H1 (cell line): ENCODE measurements around the gene C5. TPM values are rescaled to one million over a fixed set of nuclear protein-coding genes. Genes with fewer than 3 reads are reported as not detected.

Source experiments
- CTCF ChIA-PET: fragments of 300-600 bp; sonication (Branson Sonifier 250); formaldehyde crosslinking; loops from one replicate; lab custom pipeline; 2021; ENCODE audit not compliant: partially characterized antibody; lab: Charles Lee
- POLR2A ChIA-PET: fragments of 300-600 bp; sonication (Branson Sonifier 250); formaldehyde crosslinking; loops from one replicate; lab custom pipeline; 2021; ENCODE audit warnings: inconsistent platforms; ENCODE audit not compliant: partially characterized antibody; lab: Charles Lee
- DNase-seq, 2 experiments: peaks; one replicate each; pipeline versions ENCODE4 v3.0.0 to v3.0.0-alpha.2; 2010 to 2022; ENCODE audit warnings: low spot score in 2 of 2, low read depth in 1 of 2, mixed read lengths in 1 of 2
- FAIRE-seq: peaks from 2 replicates; lab custom pipeline; 2011; peaks lifted over from hg19 to GRCh38; lab: Jason Lieb, UNC
- H2AFZ ChIP-seq: 2 replicates; pipeline ENCODE4 v1.8.1; 2012; ENCODE audit warnings: low read length, inconsistent platforms
- H2AK5ac ChIP-seq: 2 replicates; pipeline ENCODE4 v1.6.1; 2013; ENCODE audit warnings: low read depth, low read length
- H2BK120ac ChIP-seq: replicated peaks from 2 replicates; pipeline ENCODE3; 2013; ENCODE audit warnings: low read depth, low read length, inconsistent platforms
- H2BK12ac ChIP-seq: 2 replicates; pipeline ENCODE4 v1.6.1; 2013; ENCODE audit warnings: low read depth, low read length
- H2BK15ac ChIP-seq: 2 replicates; pipeline ENCODE4 v1.6.1; 2013; ENCODE audit warnings: low read length
- H2BK20ac ChIP-seq: 2 replicates; pipeline ENCODE4 v1.6.1; 2013; ENCODE audit warnings: low read length
- H2BK5ac ChIP-seq: 2 replicates; pipeline ENCODE4 v1.6.1; 2013; ENCODE audit warnings: low read depth, low read length
- H3K14ac ChIP-seq: 2 replicates; pipeline ENCODE4 v1.6.1; 2013; ENCODE audit warnings: inconsistent platforms; ENCODE audit not compliant: insufficient read length
- H3K18ac ChIP-seq: 2 replicates; pipeline ENCODE4 v1.6.1; 2013; ENCODE audit warnings: low read length; ENCODE audit errors: extremely low read depth
- H3K23ac ChIP-seq: 2 replicates; pipeline ENCODE4 v1.6.1; 2013; ENCODE audit warnings: inconsistent platforms; ENCODE audit not compliant: insufficient read length
- H3K23me2 ChIP-seq: 2 replicates; pipeline ENCODE4 v1.6.1; 2013; ENCODE audit warnings: low read depth, low read length
- H3K27ac ChIP-seq: 2 replicates; pipeline ENCODE4 v1.6.1; 2011; ENCODE audit warnings: low read depth, low read length, inconsistent platforms
- H3K27me3 ChIP-seq, 4 experiments: replicated peaks in 1 of 4; 1 replicate in 1 of 4; 2 replicates in 3 of 4; pipeline versions ENCODE4 v1.6.1 to v1.8.1; 2011 to 2013; ENCODE audit warnings: low read length in 3 of 4, mild to moderate bottlenecking in 3 of 4, inconsistent platforms in 2 of 4, mixed read lengths in 2 of 4, moderate library complexity in 1 of 4; ENCODE audit not compliant: control insufficient read depth in 3 of 4, insufficient read depth in 3 of 4; ENCODE audit errors: extremely low read depth in 1 of 4
- H3K36me3 ChIP-seq, 4 experiments: 2 replicates each; pipeline versions ENCODE4 v1.6.1 to v1.8.1; 2011 to 2013; ENCODE audit warnings: mild to moderate bottlenecking in 4 of 4, low read length in 3 of 4, moderate library complexity in 2 of 4, control low read depth in 1 of 4, inconsistent platforms in 1 of 4; ENCODE audit not compliant: insufficient read depth in 4 of 4, control insufficient read depth in 2 of 4
- H3K4ac ChIP-seq: replicated peaks from 2 replicates; pipeline ENCODE3; 2013; ENCODE audit warnings: low read length, low read depth, mixed read lengths, inconsistent platforms; ENCODE audit not compliant: insufficient read length
- H3K4me1 ChIP-seq, 4 experiments: replicated peaks in 1 of 4; 1 replicate in 1 of 4; 2 replicates in 3 of 4; pipeline versions ENCODE4 v1.6.1 to v1.8.1; 2011 to 2013; ENCODE audit warnings: low read length in 3 of 4, inconsistent platforms in 2 of 4, mixed read lengths in 1 of 4; ENCODE audit not compliant: insufficient read depth in 4 of 4, control insufficient read depth in 3 of 4
- H3K4me2 ChIP-seq, 2 experiments: 2 replicates each; pipeline versions ENCODE4 v1.6.1 to v1.8.1; 2011 to 2013; ENCODE audit warnings: low read depth in 2 of 2, low read length in 2 of 2, control low read depth in 1 of 2, inconsistent platforms in 1 of 2, mild to moderate bottlenecking in 1 of 2; ENCODE audit not compliant: insufficient read depth in 1 of 2
- H3K4me3 ChIP-seq, 4 experiments: fragments of 200-600, 300-600 bp in 1 of 4; sonication (generic), shearing (Covaris generic), sonication (Bioruptor Twin) in 1 of 4; 2 replicates each; pipeline versions ENCODE4 v1.5.1 to v1.8.1; 2011 to 2016; ENCODE audit warnings: low read length in 4 of 4, low read depth in 3 of 4, control low read depth in 2 of 4, inconsistent platforms in 2 of 4, mild to moderate bottlenecking in 2 of 4, mixed read lengths in 1 of 4, moderate library complexity in 1 of 4; ENCODE audit not compliant: insufficient read depth in 2 of 4; ENCODE audit errors: extremely low read depth in 1 of 4
- H3K56ac ChIP-seq: replicated peaks from 2 replicates; pipeline ENCODE3; 2013; ENCODE audit warnings: low read depth, mild to moderate bottlenecking, mixed read lengths, low read length, inconsistent platforms; ENCODE audit not compliant: insufficient read length
- H3K79me1 ChIP-seq: 2 replicates; pipeline ENCODE4 v1.6.1; 2013; ENCODE audit warnings: low read depth, low read length, control low read depth
- H3K79me2 ChIP-seq, 2 experiments: 2 replicates each; pipeline versions ENCODE4 v1.6.1 to v1.8.1; 2012 to 2013; ENCODE audit warnings: low read length in 2 of 2, mild to moderate bottlenecking in 2 of 2, inconsistent platforms in 1 of 2; ENCODE audit not compliant: insufficient read depth in 2 of 2, control insufficient read depth in 1 of 2
- H3K9ac ChIP-seq, 4 experiments: replicated peaks in 1 of 4; 1 replicate in 1 of 4; 2 replicates in 3 of 4; pipeline versions ENCODE4 v1.6.1 to v1.8.1; 2011 to 2013; ENCODE audit warnings: low read depth in 3 of 4, low read length in 3 of 4, control low read depth in 2 of 4, mild to moderate bottlenecking in 2 of 4, moderate library complexity in 2 of 4, inconsistent platforms in 1 of 4; ENCODE audit errors: extremely low read depth in 1 of 4
- H3K9me3 ChIP-seq, 2 experiments: 2 replicates each; pipeline versions ENCODE4 v1.6.1 to v1.8.1; 2012 to 2013; ENCODE audit warnings: mild to moderate bottlenecking in 2 of 2, moderate library complexity in 2 of 2, control low read depth in 1 of 2, inconsistent platforms in 1 of 2, low read depth in 1 of 2, low read length in 1 of 2, mixed read lengths in 1 of 2; ENCODE audit not compliant: insufficient read depth in 2 of 2
- H4K20me1 ChIP-seq, 2 experiments: replicated peaks in 1 of 2; 2 replicates each; pipeline versions ENCODE3 to v1.8.1; 2011 to 2013; ENCODE audit warnings: inconsistent platforms in 2 of 2, low read length in 2 of 2, mild to moderate bottlenecking in 1 of 2; ENCODE audit not compliant: insufficient read depth in 2 of 2, control insufficient read depth in 1 of 2
- H4K5ac ChIP-seq: 2 replicates; pipeline ENCODE4 v1.6.1; 2013; ENCODE audit warnings: low read length, low read depth, mixed read lengths, inconsistent platforms; ENCODE audit not compliant: insufficient read length
- H4K8ac ChIP-seq: 2 replicates; pipeline ENCODE4 v1.8.0; 2013; ENCODE audit warnings: mild to moderate bottlenecking, moderate library complexity, low read length, inconsistent platforms; ENCODE audit not compliant: insufficient read depth; ENCODE audit errors: extremely low read depth
- H4K91ac ChIP-seq: replicated peaks from 2 replicates; pipeline ENCODE3; 2013; ENCODE audit warnings: low read length, mixed read lengths, inconsistent platforms; ENCODE audit not compliant: insufficient read length
- EP300 ChIP-seq, 2 experiments: IDR thresholded peaks; 1 replicate in 1 of 2; 2 replicates in 1 of 2; pipeline ENCODE4 v1.6.1; 2011 to 2012; ENCODE audit warnings: low read depth in 2 of 2, low read length in 2 of 2, mild to moderate bottlenecking in 2 of 2, borderline replicate concordance in 1 of 2, inconsistent platforms in 1 of 2, moderate library complexity in 1 of 2
- HDAC6 ChIP-seq: IDR thresholded peaks from one replicate; pipeline ENCODE4 v1.7.1; 2012; ENCODE audit warnings: low read depth, mild to moderate bottlenecking, inconsistent platforms, low read length, moderate library complexity
- JUND ChIP-seq: IDR thresholded peaks from 2 replicates; pipeline ENCODE4 v1.6.1; 2011; ENCODE audit warnings: mild to moderate bottlenecking, improper control_type of control experiment, low read length
- RNF2 ChIP-seq: fragments of 200-900, 300-1000 bp; sonication (generic); IDR thresholded peaks from 2 replicates; pipeline ENCODE4 v1.7.1; 2016; ENCODE audit warnings: borderline replicate concordance, low read depth, mild to moderate bottlenecking, antibody characterized with exemption, low read length; ENCODE audit not compliant: poor library complexity, severe bottlenecking; ENCODE audit errors: missing control alignments
- WGBS, 2 experiments: shearing (Covaris generic) in 1 of 2; methylation state at CpG; one replicate each; pipeline versions ENCODE4 v1.1.6 to v1.1.7; 2013 to 2015; ENCODE audit warnings: low lambda C conversion rate in 2 of 2, mixed read lengths in 2 of 2, inconsistent platforms in 1 of 2, low coverage in 1 of 2, missing lambda C conversion rate in 1 of 2; ENCODE audit not compliant: insufficient replicate concordance in 2 of 2, insufficient coverage in 1 of 2, insufficient read length in 1 of 2; ENCODE audit errors: extremely low coverage in 1 of 2, missing lambda C conversion rate in 1 of 2; 5-methylcytosine and 5-hydroxymethylcytosine counted together
- polyA plus RNA-seq, 7 experiments: library from polyadenylated mRNA; depleted of rRNA in 3 of 7; stranded (reverse) in 5 of 7; unstranded in 2 of 7; fragments of >200 nt in 5 of 7; fragments of 200-250 nt in 2 of 7; gene quantifications; 1 replicate in 5 of 7; 2 replicates in 1 of 7; 4 replicates in 1 of 7; pipeline versions ENCODE4 v1.2.1 to v1.2.3, GENCODE V29; 2011 to 2013; ENCODE audit warnings: missing spikeins in 2 of 7, mixed read lengths in 2 of 7
- total RNA-seq: library from RNA; stranded (reverse); fragmentation: NEBNext Ultra II Directional; extraction: Animal tissue kit (Norgen Biotek cat#: 25700); gene quantifications from 2 replicates; pipeline ENCODE4 v1.2.1, GENCODE V29; 2021

C5 gene
- total and polyA plus RNA-seq, 2 of the 8 experiments (the other 6 are each of a cell fraction or from before 2014, with no cell fraction given), result 0.24 to 0.35 TPM

DNA sequence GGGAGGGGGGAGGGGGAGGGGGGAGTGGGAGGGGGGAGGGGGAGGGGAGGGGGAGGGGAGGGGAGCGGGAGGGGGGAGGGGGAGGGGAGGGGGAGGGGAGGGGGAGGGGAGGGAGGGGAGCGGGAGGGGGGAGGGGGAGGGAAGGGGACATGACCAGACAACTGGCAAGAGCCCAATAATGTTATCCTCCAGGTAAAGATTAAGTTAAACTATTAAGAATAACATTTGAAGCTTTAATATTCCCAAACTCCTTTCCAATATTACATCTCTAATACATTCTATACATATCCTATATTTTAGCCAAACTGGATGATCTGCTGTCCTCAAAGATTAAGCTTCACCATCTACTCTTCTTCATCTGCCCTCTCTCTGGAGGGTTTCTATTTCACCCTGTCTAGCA, 25.8 kb downstream of the C5 start:
- H3K18ac ChIP-seq, result no peak overlapping the region
- H2AFZ ChIP-seq, result no peak overlapping the region
- H2BK120ac ChIP-seq, result no peak overlapping the region
- H4K91ac ChIP-seq, result no peak overlapping the region
- H4K8ac ChIP-seq, result no peak overlapping the region
- no peaks in the 10 kb centered on the region for H3K36me3 ChIP-seq
- no peak overlapping the region for H3K14ac ChIP-seq
- H3K4me3 ChIP-seq, result no peak overlapping the region
- H4K5ac ChIP-seq, result no peak overlapping the region
- H3K4me2 ChIP-seq, result no peak overlapping the region
- H2AK5ac ChIP-seq, result no peak overlapping the region
- H4K20me1 ChIP-seq, result no peaks in the 10 kb centered on the region
- H2BK15ac ChIP-seq, result no peak overlapping the region
- no peaks in the 10 kb centered on the region for H3K79me1 ChIP-seq
- no peaks in the 10 kb centered on the region for H3K79me2 ChIP-seq
- no peak overlapping the region for H3K23ac ChIP-seq
- POLR2A ChIA-PET, result no interaction called here
- H3K4me1 ChIP-seq, result no peaks in the 10 kb centered on the region
- no peak overlapping the region for H3K27ac ChIP-seq
- no peaks in the 10 kb centered on the region for H3K9me3 ChIP-seq
- H2BK20ac ChIP-seq, result no peak overlapping the region
- WGBS, 2 experiments, result no CpG with 5 or more reads among the region's 2 CpGs
- no peak overlapping the region for H3K4ac ChIP-seq
- H3K27me3 ChIP-seq, result no peaks in the 10 kb centered on the region
- no peak for DNase-seq
- H2BK5ac ChIP-seq, result no peak overlapping the region
- FAIRE-seq, result no peak
- no peak overlapping the region for H3K9ac ChIP-seq
- H3K56ac ChIP-seq, result no peak overlapping the region
- TF ChIP-seq JUND (no peak), RNF2 (no peak), EP300 (IDR thresholded peaks at IDR 0.05; ENCODE audit: borderline replicate concordance in 1 of 2, low read depth in 2 of 2, low read length in 2 of 2) (no peak), HDAC6 (no peak)
- CTCF ChIA-PET, result interaction anchor here (0.6 to 3.8 kb wide), 7 partner anchors 13 to 179 kb away, joined by 3 to 16 read pairs (median 3); no protein-coding TSS in a partner anchor
- H2BK12ac ChIP-seq, result no peak overlapping the region
- H3K23me2 ChIP-seq, result no peaks in the 10 kb centered on the region; the same call in 1 of the 2 replicates
